Osteocyte (in vitro differentiated cells): ENCODE measurements around the gene C4orf50. TPM values are rescaled to one million over a fixed set of nuclear protein-coding genes. Genes with fewer than 3 reads are reported as not detected.
"Not testable (repeated sequence)": the region's sequence is repeated elsewhere in the genome, so short reads cannot be mapped to it uniquely, and the experiment has no call there.

Source experiments
- DNase-seq: peaks from one replicate; pipeline ENCODE4 v3.0.0; 2021; ENCODE audit warnings: mixed read lengths; ENCODE audit not compliant: unreplicated experiment; ENCODE audit errors: extremely low spot score
- H3K27ac Mint-ChIP-seq: one replicate; pipeline ENCODE4 v1.8.0; 2021; ENCODE audit warnings: mild to moderate bottlenecking, mixed read lengths; ENCODE audit not compliant: unreplicated experiment
- H3K27me3 Mint-ChIP-seq: one replicate; pipeline ENCODE4 v1.8.0; 2021; ENCODE audit warnings: mixed read lengths; ENCODE audit not compliant: unreplicated experiment
- H3K36me3 Mint-ChIP-seq: one replicate; pipeline ENCODE4 v1.8.0; 2021; ENCODE audit warnings: mixed read lengths; ENCODE audit not compliant: unreplicated experiment
- H3K4me1 Mint-ChIP-seq: one replicate; pipeline ENCODE4 v1.8.0; 2021; ENCODE audit warnings: mixed read lengths; ENCODE audit not compliant: unreplicated experiment
- H3K4me3 Mint-ChIP-seq: one replicate; pipeline ENCODE4 v1.8.0; 2021; ENCODE audit warnings: mild to moderate bottlenecking, moderate library complexity, mixed read lengths; ENCODE audit not compliant: unreplicated experiment
- H3K9me3 Mint-ChIP-seq: one replicate; pipeline ENCODE4 v1.8.0; 2021; ENCODE audit warnings: mixed read lengths; ENCODE audit not compliant: unreplicated experiment
- total RNA-seq: library from RNA; stranded (reverse); gene quantifications from 2 replicates; pipeline ENCODE4 v1.2.1, GENCODE V29; 2021
- TF ChIP-seq, protein P1 (sequence below): fragments of 200-600 bp; sonication (generic); IDR thresholded peaks from 2 replicates; pipeline ENCODE4 v1.5.0; 2021; ENCODE audit warnings: antibody characterized with exemption, mild to moderate bottlenecking, moderate library complexity

The C4orf50 gene
- total RNA-seq, 1 donor from 2014 or later, result not detected

- Mint-ChIP-seq H3K27me3 (no peaks in the 10 kb centered on the region), H3K4me3 (no peak overlapping the region), H3K27ac (no peak overlapping the region), H3K36me3 (no peaks in the 10 kb centered on the region), H3K4me1 (peaks cover 9% of the 10 kb centered on the region), H3K9me3 (no peaks in the 10 kb centered on the region)
- TF ChIP-seq, protein P1, sequence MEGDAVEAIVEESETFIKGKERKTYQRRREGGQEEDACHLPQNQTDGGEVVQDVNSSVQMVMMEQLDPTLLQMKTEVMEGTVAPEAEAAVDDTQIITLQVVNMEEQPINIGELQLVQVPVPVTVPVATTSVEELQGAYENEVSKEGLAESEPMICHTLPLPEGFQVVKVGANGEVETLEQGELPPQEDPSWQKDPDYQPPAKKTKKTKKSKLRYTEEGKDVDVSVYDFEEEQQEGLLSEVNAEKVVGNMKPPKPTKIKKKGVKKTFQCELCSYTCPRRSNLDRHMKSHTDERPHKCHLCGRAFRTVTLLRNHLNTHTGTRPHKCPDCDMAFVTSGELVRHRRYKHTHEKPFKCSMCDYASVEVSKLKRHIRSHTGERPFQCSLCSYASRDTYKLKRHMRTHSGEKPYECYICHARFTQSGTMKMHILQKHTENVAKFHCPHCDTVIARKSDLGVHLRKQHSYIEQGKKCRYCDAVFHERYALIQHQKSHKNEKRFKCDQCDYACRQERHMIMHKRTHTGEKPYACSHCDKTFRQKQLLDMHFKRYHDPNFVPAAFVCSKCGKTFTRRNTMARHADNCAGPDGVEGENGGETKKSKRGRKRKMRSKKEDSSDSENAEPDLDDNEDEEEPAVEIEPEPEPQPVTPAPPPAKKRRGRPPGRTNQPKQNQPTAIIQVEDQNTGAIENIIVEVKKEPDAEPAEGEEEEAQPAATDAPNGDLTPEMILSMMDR, result no peak
- DNase-seq, result no peak
Measured at GRCh38 chr4:5865896-5866599, 152.2 kb downstream of the C4orf50 start.

GRCh38 chr4:5863461-5864113 is 154.6 kb downstream of the C4orf50 start:
- DNase-seq, result no peak
- Mint-ChIP-seq H3K36me3 (peaks cover 1% of the 10 kb centered on the region), H3K4me1 (peaks cover 9% of the 10 kb centered on the region), H3K9me3 (no peaks in the 10 kb centered on the region), H3K27me3 (no peaks in the 10 kb centered on the region), H3K4me3 (no peak overlapping the region), H3K27ac (no peak overlapping the region)
- TF ChIP-seq, protein P1, result no peak

DNA sequence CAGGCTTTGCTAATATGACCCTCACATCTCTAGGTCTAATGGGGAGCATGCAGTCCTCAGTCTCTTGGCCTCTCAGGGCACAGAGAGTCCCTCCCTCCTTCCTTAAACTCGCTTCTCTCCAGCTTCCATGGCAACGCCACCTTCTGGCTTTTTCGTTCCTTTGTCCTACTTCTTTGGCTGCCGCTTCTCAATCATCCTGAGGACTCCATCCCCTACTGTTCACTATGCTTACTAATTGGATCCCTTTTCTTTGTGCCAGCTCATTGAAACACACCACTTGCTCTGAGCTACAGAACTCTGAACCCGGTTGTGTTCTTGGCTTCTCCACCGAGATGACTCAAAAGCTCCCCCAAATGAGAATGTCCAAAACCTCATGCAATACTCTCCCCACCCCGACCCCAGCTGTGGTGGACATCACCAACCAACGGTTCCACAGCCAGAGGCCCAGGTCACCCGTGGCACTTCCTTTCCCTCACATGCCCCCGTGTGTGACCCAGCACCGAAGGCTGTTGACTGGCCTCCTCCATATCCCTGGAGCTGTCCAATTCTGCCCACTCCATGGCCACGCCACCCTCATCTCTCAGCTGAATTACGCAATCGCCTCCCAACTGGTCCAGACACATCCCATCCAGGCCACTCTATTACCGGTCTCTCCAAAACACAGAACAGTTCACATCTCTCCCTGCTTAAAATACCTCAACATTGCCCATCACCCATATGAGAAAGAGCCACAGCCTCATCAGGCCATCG is 160.0 kb downstream of the C4orf50 start:
- Mint-ChIP-seq H3K27ac (no peak overlapping the region), H3K4me3 (no peak overlapping the region), H3K27me3 (no peaks in the 10 kb centered on the region), H3K4me1 (peaks cover 2% of the 10 kb centered on the region), H3K36me3 (peaks cover 1% of the 10 kb centered on the region), H3K9me3 (no peaks in the 10 kb centered on the region)
- no peak for DNase-seq
- TF ChIP-seq, protein P1, result no peak

DNA sequence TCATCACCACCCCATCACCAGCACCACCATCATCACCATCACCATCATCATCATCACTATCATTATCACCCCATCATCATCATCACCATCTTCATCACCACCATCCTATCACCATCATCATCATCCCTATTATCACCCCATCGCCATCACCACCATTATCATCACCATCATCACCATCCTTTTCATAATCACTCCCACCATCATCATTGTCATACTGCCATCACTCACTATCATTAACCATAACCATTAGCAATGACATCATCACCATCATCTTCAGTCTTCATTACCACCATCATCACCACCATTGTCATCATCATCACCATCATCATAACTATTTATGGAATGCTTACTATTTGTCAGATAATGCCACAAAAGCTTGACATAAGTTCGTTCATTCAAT is 161.0 kb downstream of the C4orf50 start:
- TF ChIP-seq, protein P1, result no peak
- no peak overlapping the region for H3K27ac Mint-ChIP-seq
- no peak for DNase-seq

GRCh38 chr4:5856362-5856761 is 161.9 kb downstream of the C4orf50 start:
- not testable (repeated sequence) for DNase-seq, H3K27ac Mint-ChIP-seq, H3K9me3 Mint-ChIP-seq, H3K36me3 Mint-ChIP-seq, H3K4me3 Mint-ChIP-seq, H3K27me3 Mint-ChIP-seq, H3K4me1 Mint-ChIP-seq

More for the DNA sequence above, 161.0 kb downstream of the C4orf50 start:
- Mint-ChIP-seq H3K27me3 (no peaks in the 10 kb centered on the region), H3K36me3 (peaks cover 1% of the 10 kb centered on the region), H3K4me1 (no peaks in the 10 kb centered on the region), H3K4me3 (no peak overlapping the region), H3K9me3 (no peaks in the 10 kb centered on the region)
